G401.6 (cell line): ENCODE data around the gene HOTAIR.
A peak's percentile ranks its signal among the peaks of the same experiment; 100 is the strongest.

ENCODE experiments used
- FAIRE-seq: peaks from 2 replicates; lab custom pipeline; 2012; peaks lifted over from hg19 to GRCh38; lab: Jason Lieb, UNC

HOTAIR gene

DNA sequence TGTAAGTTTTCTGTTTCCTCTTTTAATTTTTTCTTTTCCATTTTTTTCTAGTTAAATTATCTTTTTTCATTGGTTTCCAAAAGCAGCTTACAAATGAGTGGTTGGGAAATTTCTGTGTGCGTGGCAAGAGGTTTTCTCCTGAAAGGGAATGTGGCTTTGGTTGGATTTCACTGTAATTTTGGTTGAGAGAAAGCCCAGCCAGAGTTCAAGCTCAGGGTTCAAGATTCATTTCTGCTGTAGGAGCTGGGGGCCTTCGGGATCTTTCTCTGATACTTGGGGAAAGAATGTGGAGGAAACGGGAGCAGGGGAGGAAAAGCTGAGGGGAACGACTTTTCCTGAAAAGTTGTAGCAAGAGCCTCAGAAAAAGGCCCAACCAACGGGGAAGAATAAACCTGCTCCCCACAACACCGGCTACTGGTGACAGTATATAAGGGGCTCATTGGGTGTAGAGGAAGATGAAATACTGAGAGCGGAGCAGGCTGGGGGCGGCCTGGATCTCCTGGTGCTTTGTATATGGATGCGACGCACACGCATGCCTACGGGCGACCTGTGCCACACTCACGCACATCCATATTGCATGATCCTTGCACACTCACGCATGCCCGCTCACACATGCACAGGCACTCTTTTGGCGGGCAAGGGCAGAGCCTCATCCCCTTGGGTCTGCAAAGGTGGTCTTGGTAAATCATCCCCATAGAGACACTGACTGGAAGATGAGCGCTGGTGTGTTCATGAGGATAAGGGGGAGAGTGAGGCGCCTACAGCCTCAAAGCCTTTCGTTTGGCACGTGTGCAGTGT lies 12.1 kb upstream of the HOTAIR start:
- no peak for FAIRE-seq

DNA sequence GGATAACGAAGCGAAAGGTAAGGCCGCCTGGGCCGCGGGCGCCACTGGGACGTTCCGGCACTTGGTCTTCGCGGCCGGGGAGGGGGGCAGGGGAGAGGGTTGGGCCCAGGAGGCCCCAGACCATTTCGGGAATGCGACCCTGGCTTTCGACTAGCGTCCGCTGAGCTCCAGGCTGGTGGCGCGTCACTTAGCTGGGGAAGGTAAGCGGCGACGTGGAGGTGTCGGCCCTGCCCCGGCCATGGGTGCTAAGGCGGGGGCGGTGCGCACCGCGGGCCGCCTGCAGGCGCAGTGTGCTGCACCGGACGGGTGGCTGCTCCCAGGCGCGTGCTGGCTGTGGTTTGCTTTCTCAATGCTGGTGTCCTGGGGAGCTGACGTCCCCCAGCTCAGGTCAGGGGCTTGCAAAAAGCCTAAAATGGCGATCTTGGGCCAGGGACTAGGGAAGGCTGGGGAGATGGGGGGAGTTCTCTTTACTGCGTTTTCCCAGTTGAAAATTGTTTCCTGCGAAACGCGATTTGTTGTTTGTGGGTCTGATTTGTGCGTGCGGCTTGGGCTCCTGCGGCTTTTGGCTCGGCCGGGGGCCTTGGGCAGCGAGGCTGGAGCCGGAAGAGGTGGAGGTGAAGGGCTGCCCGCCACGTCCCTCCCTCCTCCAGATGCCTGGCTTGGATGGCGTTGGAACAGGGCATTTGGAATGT lies 11.4 kb upstream of the HOTAIR start:
- FAIRE-seq: peak; percentile 39

DNA sequence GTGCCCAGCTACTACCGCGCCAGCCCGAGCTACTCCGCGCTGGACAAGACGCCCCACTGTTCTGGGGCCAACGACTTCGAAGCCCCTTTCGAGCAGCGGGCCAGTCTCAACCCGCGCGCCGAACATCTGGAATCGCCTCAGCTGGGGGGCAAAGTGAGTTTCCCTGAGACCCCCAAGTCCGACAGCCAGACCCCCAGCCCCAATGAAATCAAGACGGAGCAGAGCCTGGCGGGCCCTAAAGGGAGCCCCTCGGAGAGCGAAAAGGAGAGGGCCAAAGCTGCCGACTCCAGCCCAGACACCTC lies 10.9 kb upstream of the HOTAIR start:
- no peak for FAIRE-seq

DNA sequence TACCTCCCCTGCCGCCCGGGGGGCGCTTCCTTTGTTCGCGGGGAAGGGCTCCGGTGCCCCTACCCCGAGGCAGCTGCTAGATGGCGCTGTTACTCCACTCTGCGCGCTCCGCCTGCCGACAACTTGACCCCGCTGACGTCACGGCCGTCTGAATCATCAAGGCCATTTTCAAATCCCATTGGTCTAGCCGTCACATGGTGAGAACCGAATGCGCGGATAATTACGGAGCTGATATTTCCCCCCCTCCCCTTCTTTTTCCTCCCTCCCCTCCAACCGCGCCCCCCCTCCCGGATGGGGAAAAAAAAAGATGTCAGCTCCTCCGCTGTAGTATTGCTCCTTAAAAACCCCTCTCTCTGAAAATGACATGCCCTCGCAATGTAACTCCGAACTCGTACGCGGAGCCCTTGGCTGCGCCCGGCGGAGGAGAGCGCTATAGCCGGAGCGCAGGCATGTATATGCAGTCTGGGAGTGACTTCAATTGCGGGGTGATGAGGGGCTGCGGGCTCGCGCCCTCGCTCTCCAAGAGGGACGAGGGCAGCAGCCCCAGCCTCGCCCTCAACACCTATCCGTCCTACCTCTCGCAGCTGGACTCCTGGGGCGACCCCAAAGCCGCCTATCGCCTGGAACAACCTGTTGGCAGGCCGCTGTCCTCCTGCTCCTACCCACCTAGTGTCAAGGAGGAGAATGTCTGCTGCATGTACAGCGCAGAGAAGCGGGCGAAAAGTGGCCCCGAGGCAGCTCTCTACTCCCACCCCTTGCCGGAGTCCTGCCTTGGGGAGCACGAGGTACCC lies 10.3 kb upstream of the HOTAIR start, which contains the start of gene HOXC10:
HOXC10 (plus strand) TSS at position 246 of the 791 bp plus-strand sequence; CDS start at position 360, 114 bp downstream.
- FAIRE-seq: peak; percentile 94

DNA sequence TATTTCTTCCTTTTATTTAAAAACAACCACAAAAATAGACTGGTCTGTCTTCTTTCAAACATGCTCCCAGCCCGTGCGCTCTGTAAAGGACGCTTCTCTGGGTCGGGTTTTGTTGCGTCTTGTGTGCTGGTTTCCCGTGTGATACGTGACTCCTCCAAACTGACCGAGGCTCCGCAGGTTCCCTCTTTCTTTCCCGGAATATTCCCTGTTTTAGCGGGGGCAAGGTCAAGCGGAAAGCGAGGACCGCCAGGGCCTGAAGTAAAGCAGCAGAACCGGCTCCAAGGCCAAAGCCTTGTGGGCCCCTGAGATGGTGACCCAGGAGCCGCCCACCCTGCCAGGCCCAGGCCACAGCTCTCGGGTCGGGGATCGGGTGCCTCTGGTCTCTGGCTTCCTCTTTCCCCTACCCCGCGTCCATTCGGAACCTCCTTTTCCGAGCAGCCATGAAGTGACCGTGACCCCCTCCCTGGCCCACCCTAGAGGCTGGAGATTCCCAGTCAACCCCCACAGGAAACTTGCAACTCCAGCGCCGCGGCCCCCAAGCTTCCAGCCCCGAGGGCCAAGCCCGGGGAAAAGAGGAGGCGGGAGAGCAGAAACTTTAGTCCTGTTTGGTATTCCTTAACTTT lies 9.3 kb upstream of the HOTAIR start:
- no peak for FAIRE-seq

DNA sequence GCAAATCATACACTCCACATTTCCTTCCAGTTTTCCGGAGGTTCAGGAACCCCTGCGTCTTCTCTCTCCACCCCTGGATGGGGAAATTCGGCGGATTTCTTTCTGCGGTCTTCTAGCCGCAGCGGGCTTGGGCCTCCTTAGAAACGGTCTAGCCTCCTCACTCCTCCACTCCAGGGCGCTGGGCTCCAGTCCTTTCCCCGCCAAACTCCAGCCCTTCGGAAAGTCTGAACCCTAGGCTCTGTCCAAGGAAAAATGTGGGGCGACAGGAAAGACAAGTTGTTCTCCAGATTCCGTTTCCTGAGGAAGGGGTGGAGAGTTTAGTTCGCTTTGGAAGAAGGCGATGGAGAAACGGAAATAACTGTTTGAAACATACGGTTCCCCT lies 8.8 kb upstream of the HOTAIR start:
- FAIRE-seq: peak; percentile 88

DNA sequence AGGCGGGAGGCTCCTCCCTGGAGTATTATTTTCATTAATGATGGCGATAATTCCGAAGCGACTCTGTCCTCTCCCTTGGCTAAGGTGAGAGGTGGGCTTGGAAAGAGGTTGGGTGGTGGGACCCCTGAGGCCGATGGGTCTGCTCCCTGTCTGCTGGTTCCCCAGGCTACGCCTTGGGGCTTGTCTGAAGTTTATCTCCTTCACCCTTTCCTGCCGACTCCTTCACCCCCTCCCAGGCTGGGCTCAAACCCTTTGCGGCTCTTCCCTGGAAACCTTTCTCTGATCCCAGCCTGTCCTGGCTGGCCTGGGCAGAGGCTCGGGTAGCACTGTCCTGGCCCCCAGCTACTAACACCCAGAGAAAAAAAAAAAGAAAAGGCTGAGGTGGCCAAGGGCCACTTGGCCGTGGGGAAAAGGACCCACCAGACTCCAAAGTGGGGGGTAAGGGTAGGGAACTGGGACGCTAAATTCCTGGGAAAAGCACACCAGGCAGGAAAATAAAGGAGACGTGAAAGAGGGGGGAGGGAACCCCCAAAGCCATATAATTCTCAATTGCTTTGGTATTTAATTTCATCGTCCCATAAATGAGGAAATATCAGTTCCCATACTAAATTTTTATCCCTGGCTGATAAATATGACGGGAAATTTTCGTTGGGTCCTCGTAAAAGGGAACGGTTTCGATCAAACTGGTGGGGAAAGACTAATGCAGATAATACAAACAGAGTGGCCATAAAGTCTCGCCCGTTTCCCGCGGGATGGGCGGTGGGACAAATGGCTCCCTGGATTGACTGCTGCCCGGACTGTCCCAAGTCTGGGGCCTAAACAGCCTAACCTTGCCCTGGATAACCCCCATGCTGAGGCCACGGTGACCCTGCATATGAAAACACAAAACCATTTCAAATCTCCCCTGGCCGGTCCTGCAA lies 8.2 kb upstream of the HOTAIR start:
- no peak for FAIRE-seq

DNA sequence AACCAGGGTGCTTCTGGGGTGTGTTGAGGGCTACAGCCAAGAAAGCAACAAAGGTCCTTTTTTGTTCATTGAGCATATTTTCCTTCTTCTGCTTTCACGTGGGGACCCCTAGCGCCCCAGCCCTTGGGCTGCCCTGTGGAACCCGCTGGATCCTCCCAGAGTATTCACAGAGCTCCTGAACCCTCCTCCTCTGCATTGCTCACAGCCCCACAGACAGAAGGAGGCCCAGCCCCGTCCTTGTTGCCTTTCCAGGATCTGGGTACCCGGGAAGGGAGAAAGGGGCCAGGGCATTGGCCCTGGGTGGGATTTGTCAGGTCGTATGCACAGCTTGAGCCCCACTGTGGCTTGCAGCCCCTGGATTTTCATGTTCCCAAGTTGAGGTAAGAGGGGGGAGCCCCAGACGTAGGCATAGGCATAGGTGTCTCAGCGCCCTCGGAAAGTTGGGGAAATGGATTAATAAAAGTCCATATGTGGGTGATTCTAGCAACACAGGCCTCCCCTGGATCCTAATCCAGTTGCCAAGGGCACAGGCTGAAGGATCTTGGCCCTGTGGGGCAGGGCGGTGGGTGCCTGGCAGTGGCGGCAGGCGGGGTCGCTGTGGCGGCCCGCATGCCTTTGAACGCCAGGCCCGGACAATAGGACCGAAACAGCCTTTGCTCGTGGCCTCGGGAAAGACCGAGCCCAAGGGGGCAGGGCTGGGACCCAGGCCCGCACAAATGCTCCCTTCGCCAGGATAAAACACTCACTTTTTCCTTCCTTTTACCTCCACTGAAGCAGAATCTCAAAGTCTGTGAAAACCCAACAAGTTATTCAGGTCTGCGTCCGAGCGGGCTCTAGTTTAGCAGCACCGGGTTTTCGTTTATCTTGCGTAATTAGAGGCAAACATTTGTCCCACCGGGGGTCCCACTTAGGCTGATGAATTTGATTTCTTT lies 7.1 kb upstream of the HOTAIR start:
- FAIRE-seq: peak; percentile 91

DNA sequence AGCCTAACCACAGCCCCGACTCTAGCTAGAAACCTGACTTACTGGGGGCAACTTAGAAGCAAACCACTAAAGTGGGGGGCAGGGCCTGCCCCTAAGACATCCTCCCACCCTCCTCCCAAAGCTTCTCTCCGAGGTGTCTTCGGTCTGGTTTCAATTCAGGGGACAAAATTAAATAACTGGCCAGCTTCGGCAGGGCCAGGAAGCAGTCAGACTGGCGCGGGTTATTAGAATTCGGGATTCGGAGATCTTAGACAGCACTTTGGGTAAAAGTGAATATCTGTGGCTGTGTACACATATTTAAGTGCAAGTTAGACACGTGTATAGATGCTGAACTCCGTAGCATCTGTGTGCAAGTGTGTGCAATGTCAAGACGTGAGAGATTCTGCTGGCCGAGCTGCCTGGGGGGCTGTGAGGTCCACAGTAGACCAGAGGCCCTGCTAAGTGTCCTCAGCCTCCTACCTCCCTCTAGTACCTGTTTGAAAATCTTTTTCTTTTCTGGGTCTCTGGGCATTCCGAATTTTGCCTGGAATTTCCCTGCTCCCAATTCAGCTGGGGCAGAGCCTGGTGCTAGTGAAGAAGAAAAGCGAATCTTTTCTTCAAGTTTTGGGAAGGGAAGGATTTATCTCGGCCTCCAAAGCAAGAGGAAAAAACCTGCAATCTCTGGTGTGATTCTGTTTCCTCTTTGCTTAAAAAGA lies 6.2 kb upstream of the HOTAIR start:
- no peak for FAIRE-seq

DNA sequence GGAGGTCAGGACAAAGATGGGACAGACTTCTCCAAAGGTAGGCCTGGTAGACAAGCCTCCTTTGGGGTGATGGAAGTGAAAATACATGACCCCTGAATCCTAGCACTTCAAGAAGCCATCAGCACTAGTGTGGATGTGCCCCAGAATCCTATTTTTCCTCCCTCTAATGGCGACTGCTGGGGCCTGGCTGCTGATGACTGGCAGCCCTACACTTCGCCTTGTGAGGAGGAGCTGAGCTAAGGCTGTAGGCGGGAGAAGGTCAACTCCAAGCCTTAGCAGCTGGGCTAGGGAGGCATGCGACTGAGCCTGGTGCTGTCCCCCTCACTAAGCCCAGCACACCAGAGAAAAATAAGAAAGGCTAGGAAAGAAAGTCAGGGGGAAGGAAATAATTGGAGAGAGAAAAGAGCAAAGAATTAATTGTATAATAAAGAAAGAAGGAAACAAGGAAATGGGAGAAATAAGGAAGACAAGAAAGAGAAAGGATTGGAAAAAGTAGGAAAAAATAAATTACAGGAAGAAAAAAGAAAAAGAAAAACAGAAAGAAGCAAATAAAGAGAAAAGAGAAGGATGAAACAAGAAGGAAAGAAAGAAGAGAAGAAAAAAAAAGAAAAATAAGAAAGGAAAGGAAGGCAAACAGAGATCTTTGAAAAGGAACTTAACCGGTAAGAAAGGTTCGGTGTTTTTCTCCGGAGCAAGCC lies 5.5 kb upstream of the HOTAIR start:
- peak; percentile 87 for FAIRE-seq

DNA sequence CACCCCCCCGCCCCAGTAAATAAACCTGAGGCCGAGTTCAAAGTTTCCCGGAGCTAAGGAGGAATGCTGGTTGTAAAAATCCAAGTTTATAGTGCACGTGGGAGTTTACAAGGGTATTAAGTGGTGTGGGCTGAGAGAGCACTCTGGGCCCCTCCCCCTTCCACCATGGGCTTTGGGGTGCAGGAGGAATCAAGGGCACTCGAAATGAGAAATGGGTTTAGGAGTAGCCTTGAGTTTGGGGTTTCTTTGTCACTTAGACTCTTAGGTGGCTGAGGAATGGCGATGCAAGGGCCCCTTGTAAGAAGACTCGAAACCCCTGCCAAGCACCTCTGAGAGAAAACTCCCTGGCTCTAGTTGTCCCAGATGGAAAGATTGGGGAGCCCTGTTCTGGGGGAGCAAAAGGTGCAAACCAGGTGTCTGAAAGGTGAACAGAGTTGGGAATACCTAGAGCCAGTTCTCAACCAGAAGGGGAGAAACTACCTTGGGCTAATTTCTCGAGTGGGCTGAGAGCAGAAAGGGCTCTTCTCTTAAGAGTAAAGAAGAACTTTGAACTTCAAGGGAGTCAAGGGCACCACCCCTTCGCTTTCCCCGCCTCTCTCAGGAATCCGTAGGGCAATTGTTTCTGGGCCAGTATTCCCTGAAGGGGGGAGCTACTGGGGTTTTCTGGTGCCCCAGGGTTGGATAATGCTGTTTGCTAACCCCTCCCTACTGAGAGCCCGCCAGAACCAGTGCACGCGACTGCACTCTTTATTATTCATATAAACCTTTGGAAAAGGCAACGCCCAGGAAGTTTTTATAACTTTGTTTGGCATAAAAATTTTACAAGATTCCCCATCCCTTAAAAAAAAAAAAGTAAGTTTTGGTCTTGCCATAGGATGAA lies 4.0 kb upstream of the HOTAIR start:
- FAIRE-seq: peak; percentile 96

DNA sequence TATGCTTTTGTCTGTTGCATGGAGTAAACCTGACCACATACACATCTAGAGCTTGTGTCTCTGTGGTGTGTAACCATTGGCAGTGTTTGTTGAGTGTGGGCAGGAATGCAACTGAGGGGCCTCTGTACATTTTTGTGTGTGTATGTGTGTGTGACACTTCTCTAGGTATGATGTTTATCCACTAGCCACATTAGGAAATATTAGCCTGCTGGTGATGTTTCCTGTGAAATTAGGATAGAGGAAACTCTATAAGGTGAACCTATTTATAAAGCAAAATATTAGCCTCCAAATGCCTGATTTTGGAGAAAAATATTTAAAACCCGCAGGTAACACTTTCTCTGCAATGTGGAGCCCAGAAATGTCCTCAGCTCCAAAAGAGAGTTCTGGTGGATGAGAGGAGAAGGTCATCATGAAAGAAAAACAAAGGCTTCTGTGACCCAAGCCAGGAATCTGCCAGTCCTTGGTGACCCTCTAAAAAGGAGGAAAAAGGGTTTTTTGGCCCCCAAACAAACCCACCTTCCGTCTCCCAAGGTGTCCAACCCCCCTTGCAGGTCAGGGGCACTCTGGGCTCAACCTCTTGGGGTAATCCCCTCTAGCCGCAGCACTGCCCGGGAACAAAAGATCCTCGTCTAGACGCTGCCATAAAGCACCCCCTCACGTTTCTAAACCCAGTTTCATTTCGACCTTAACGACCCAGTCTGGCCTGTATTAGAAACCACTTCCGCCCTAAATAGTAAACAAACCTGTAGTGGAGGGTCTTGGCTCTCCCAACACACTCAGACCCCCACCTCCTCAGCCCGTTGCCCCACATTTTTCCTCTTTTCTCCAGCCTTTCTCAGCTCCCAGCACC lies 3.1 kb upstream of the HOTAIR start:
- FAIRE-seq: no peak

DNA sequence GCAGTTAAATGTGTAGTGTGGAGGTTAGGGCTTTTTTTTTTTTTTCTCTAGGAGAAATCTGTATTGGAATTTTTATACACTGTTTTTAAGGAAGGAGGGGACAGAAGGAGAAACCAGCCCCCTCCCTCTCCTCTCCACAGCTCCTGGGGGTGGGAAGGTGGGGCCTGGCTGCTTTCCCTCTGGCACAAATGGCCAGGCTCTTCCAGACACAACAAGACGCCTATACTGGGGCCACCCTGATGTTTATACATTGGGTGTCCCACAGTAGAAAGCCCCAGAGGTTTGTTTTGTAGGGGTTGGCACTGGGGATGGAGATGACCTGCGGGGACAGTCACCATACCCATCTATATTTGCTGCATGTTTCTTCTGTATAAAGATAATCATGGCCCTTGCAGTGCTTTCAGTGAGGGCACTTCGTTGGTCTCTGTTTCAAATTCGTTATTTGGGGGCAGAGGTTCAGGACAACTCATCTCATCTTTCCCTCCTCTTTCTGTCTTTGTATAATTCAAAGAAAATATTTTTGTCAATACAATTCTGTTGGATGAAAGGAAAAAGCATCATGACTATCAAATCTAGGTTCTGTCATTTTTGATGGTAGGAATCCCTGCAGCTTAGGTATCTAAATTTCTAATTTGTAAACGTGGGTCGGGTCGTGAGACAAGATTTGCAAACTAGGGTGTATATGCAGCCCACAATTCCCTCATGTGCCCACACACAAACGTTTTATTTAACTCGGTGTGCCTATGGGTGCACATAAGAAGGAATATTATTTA lies 2.3 kb upstream of the HOTAIR start:
- FAIRE-seq: no peak

DNA sequence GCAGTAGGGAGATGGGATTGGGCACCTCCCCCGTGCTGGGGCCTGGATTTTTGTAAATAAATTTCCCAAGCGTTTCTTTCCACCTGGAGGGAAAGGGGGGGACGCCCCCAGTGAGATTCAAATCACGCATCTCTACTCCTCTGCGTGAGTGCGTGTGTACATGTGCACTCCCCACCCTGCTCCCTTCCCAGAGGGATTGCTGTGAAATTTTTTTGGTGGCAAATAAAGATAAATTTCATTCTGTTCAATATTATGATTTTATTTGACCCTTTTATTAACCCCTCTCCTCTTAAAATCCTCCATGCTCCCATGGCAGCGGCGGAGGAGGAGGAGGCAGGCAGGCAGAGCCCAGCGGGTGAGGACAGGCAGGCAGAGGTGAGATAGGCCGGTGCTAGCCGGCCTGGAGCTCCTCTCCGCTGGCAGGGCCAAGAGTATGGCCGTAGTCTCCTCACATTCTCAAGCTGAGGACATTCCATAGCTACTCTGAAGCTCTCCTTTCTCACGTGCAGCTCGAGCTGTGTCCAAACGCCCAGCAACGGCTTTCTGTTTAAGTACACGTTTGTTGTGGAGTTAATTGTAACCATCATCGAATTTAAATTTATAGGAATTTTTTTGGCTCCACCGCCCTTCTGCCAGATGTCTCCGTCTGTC lies 1.5 kb upstream of the HOTAIR start:
- peak; percentile 74 for FAIRE-seq

DNA sequence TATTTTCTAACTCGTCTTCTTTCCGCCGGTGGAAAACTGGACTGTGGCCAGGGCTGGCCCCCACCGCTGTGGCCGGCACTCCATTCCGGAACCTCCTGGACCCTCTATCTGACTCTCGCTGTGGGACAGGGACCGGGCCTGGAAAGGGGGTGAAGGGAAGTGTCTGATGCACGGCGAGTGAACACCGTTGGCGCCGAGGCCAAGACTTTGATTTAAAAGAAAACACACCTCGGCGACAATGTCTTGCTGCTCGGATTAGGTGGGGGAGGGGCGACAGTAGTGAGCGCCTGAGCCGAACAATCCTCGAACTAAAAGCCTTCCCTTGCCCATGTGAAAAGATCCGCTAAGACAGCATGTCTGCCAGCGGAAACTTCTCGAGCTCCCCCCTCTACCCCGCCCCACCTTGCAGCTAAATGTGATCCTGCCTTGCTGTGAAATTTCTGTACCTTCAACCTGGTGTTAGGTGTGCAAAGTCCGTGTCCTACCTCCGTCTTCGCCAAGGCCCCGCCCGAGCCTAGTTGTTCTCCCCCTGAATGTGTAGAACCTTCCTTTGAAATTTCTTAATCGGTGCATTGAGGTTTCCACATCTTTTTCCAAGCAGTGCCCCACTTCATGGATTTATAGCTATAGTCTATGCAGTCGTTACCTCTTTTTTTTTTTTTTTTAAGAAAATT lies 862 bp upstream of the HOTAIR start:
- no peak for FAIRE-seq
